DND-41 (cell line): ENCODE data around the gene CITED1.

ENCODE experiments used
- ATAC-seq: fragments of 200-7000 bp; cut with Tn5 transposase; 3 replicates; pipeline ENCODE4 v1.9.1; 2021; ENCODE audit warnings: low read depth; ENCODE audit not compliant: insufficient read depth
- DNase-seq: peaks from one replicate; pipeline ENCODE4 v3.0.0-alpha.2; 2020
- H2AFZ ChIP-seq: 2 replicates; pipeline ENCODE4 v1.6.0; 2012; ENCODE audit warnings: low read depth, low read length
- H3K27ac ChIP-seq: 2 replicates; pipeline ENCODE4 v1.5.1; 2012; ENCODE audit warnings: low read length, inconsistent platforms
- H3K27me3 ChIP-seq: fragments of 200-600 bp; sonication (generic); 2 replicates; pipeline ENCODE4 v1.6.0; 2012; ENCODE audit warnings: low read length, mild to moderate bottlenecking, inconsistent platforms; ENCODE audit not compliant: insufficient read depth, poor library complexity
- H3K36me3 ChIP-seq: 2 replicates; pipeline ENCODE4 v1.5.1; 2012; ENCODE audit warnings: low read length, inconsistent platforms; ENCODE audit not compliant: insufficient read depth
- H3K4me1 ChIP-seq: 2 replicates; pipeline ENCODE4 v1.5.1; 2012; ENCODE audit warnings: mild to moderate bottlenecking, low read length; ENCODE audit not compliant: insufficient read depth
- H3K4me2 ChIP-seq: 2 replicates; pipeline ENCODE4 v1.6.0; 2012; ENCODE audit warnings: mild to moderate bottlenecking, moderate library complexity, low read length, inconsistent platforms; ENCODE audit not compliant: insufficient read depth
- H3K4me3 ChIP-seq, 2 experiments: fragments of 200-600 bp in 1 of 2; shearing (Covaris generic) in 1 of 2; 2 replicates each; pipeline ENCODE4 v1.5.1; 2012 to 2016; ENCODE audit warnings: inconsistent platforms in 2 of 2, low read length in 2 of 2, mild to moderate bottlenecking in 2 of 2, low read depth in 1 of 2, moderate library complexity in 1 of 2
- H3K79me2 ChIP-seq: 2 replicates; pipeline ENCODE4 v1.6.0; 2012; ENCODE audit warnings: low read length, inconsistent platforms; ENCODE audit not compliant: insufficient read depth
- H3K9ac ChIP-seq: 2 replicates; pipeline ENCODE4 v1.6.0; 2012; ENCODE audit warnings: low read depth, mild to moderate bottlenecking, inconsistent platforms, low read length, moderate library complexity
- H3K9me3 ChIP-seq: 2 replicates; pipeline ENCODE4 v1.5.1; 2012; ENCODE audit warnings: low read length, moderate library complexity, mild to moderate bottlenecking, inconsistent platforms; ENCODE audit not compliant: insufficient read depth, severe bottlenecking
- H4K20me1 ChIP-seq: 2 replicates; pipeline ENCODE4 v1.6.0; 2012; ENCODE audit warnings: low read length; ENCODE audit not compliant: insufficient read depth
- EZH2 ChIP-seq: IDR thresholded peaks from 3 replicates; pipeline ENCODE4 v1.6.1; 2012; ENCODE audit warnings: borderline replicate concordance, low read depth, mild to moderate bottlenecking, moderate library complexity, low read length, inconsistent platforms; ENCODE audit not compliant: severe bottlenecking
- TF ChIP-seq, protein P1 (sequence below): IDR thresholded peaks from 2 replicates; pipeline ENCODE4 v1.5.1; 2012; ENCODE audit warnings: borderline replicate concordance, low read length, moderate library complexity, mild to moderate bottlenecking; ENCODE audit not compliant: poor library complexity, severe bottlenecking; ENCODE audit errors: extremely low read depth

CITED1 gene

DNA sequence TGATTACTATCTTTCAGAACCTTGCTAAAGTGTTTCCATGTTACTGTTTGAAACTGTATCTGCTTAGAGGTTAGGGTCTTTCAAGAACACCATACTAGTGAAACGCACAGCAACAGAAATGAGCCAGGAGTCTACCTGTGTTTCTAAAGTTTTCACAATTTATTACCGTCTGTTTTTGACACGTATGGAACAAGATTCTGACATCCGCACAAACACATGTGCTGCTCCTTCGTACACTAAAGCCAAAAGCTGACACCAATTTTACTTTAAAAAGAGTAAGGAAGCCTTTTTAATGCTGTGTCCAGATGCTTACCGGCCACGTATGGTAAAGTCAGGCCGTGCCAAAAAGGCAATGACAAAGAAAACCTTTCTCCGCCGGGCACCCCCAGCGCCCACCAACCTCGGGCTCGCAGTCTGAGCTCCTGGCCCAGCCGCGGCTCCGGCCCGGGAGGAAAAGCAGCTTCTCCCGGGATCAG, 29.2 kb downstream of the CITED1 start:
- no peak for ATAC-seq

DNA sequence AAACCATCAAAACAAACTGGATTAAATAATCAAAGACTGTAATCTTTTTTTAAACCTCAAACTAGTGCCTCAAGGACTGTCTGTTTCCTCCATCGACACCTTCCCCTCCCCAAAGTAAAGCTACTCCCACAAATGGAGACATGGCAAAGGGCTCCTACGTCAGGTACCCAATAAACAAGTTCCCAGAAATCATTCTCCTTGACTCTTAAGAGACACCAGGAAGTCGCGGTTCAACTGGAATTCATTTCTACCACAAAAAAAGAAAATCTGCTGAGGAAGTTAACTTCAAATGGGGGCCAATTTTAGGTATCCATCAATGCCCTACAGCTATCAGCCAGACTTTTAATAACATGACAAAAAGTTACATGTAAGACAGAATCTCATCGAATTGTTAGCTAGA, 31.2 kb downstream of the CITED1 start:
- peak overlapping the region; percentile 80 for H3K4me2 ChIP-seq
- H2AFZ ChIP-seq: no peak overlapping the region
- H3K4me3 ChIP-seq: peak overlapping the region in 1 of 2 experiments; percentile 84; a peak in 1 of 4 replicates
- H3K9me3 ChIP-seq: no peaks in the 10 kb centered on the region
- peaks cover 38% of the 10 kb centered on the region for H3K79me2 ChIP-seq
- peaks cover 52% of the 10 kb centered on the region for H4K20me1 ChIP-seq
- peaks cover 30% of the 10 kb centered on the region for H3K4me1 ChIP-seq
- peak overlapping the region; percentile 88; the same call in 1 of the 2 replicates for H3K9ac ChIP-seq
- DNase-seq (no peak), ATAC-seq (no peak)
- no peak overlapping the region for H3K27ac ChIP-seq
- no peaks in the 10 kb centered on the region for H3K27me3 ChIP-seq
- no peak for TF ChIP-seq EZH2
- TF ChIP-seq, protein P1, sequence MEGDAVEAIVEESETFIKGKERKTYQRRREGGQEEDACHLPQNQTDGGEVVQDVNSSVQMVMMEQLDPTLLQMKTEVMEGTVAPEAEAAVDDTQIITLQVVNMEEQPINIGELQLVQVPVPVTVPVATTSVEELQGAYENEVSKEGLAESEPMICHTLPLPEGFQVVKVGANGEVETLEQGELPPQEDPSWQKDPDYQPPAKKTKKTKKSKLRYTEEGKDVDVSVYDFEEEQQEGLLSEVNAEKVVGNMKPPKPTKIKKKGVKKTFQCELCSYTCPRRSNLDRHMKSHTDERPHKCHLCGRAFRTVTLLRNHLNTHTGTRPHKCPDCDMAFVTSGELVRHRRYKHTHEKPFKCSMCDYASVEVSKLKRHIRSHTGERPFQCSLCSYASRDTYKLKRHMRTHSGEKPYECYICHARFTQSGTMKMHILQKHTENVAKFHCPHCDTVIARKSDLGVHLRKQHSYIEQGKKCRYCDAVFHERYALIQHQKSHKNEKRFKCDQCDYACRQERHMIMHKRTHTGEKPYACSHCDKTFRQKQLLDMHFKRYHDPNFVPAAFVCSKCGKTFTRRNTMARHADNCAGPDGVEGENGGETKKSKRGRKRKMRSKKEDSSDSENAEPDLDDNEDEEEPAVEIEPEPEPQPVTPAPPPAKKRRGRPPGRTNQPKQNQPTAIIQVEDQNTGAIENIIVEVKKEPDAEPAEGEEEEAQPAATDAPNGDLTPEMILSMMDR: no peak
- H3K36me3 ChIP-seq: peaks cover 70% of the 10 kb centered on the region

More for the DNA sequence above, 29.2 kb downstream of the CITED1 start:
- peaks cover 38% of the 10 kb centered on the region for H3K79me2 ChIP-seq
- no peaks in the 10 kb centered on the region for H3K27me3 ChIP-seq
- H3K4me3 ChIP-seq: peak overlapping the region; percentile 76 to 84
- peak overlapping the region; percentile 87 for H3K27ac ChIP-seq
- peak overlapping the region; percentile 88 for H3K9ac ChIP-seq
- peak overlapping the region; percentile 71 for H2AFZ ChIP-seq
- DNase-seq: no peak
- no peaks in the 10 kb centered on the region for H3K9me3 ChIP-seq
- H3K4me1 ChIP-seq: peaks cover 30% of the 10 kb centered on the region
- peak overlapping the region; percentile 80 for H3K4me2 ChIP-seq
- TF ChIP-seq EZH2: no peak
- H4K20me1 ChIP-seq: peaks cover 40% of the 10 kb centered on the region
- peaks cover 51% of the 10 kb centered on the region for H3K36me3 ChIP-seq

DNA sequence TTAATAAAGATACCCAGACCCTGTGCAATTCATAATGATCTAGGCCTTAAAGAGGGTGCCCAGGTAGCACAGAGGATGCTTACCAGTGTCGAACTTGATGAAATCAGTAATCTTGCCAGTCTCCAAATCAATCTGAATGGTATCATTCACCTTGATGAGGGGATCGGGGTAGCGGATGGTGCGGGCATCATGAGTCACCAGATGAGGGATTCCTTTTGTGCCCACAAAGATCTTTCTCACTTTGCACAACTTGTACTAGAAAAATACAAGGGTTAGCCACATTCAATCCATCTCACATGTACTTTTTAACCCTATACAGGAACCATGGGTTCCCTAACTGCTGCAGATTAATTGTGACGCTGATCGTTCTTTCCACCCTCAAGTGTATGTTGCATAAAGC, 32.0 kb downstream of the CITED1 start:
- H3K4me3 ChIP-seq: no peak overlapping the region
- H3K36me3 ChIP-seq: peaks cover 77% of the 10 kb centered on the region
- no peak overlapping the region for H3K9ac ChIP-seq
- DNase-seq (no peak), ATAC-seq (no peak)
- peak overlapping the region; percentile 80; the same call in 1 of the 2 replicates for H3K4me2 ChIP-seq
- no peak overlapping the region for H2AFZ ChIP-seq
- H3K9me3 ChIP-seq: no peaks in the 10 kb centered on the region
- TF ChIP-seq, protein P1: no peak
- TF ChIP-seq EZH2: no peak
- H3K79me2 ChIP-seq: peaks cover 38% of the 10 kb centered on the region
- no peak overlapping the region for H3K27ac ChIP-seq
- H3K27me3 ChIP-seq: no peaks in the 10 kb centered on the region
- H3K4me1 ChIP-seq: peaks cover 30% of the 10 kb centered on the region
- peaks cover 52% of the 10 kb centered on the region for H4K20me1 ChIP-seq

DNA sequence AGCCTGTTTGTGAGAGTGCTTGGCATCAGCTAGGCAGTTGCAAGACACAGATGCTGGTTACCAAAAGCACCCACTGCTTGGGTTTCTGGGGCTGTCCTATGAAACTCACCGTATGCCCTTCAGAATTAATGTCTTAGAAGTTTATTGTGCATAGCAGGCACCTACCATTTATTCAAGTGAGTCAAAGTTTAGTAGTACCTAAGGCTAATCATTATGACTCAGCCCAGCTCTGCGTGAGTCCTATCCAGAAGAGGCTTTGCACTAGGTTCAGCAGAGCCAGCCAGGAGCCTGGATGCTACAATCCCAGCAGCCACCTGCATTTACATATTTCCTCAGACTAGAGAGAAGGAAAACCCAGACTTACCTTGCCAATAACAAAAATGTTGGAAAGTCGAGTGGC, 32.8 kb downstream of the CITED1 start:
- Histone ChIP-seq H2AFZ (no peak overlapping the region), H4K20me1 (peaks cover 52% of the 10 kb centered on the region), H3K9me3 (no peaks in the 10 kb centered on the region), H3K9ac (no peak overlapping the region), H3K27ac (no peak overlapping the region), H3K4me1 (peaks cover 30% of the 10 kb centered on the region), H3K36me3 (peaks cover 86% of the 10 kb centered on the region), H3K27me3 (no peaks in the 10 kb centered on the region), H3K4me3 (no peak overlapping the region), H3K79me2 (peaks cover 38% of the 10 kb centered on the region), H3K4me2 (no peak overlapping the region)
- DNase-seq: no peak
- TF ChIP-seq, protein P1: no peak
- no peak for TF ChIP-seq EZH2
- no peak for ATAC-seq
